ENCODE measurements around the gene FAM50B. TPM values are rescaled to one million over a fixed set of nuclear protein-coding genes. Genes with fewer than 3 reads are reported as not detected.
"Not testable (repeated sequence)": the region's sequence is repeated elsewhere in the genome, so short reads cannot be mapped to it uniquely, and the experiment has no call there.

The FAM50B gene
- total RNA-seq, 1 donor from 2014 or later: 7.5 TPM

DNA sequence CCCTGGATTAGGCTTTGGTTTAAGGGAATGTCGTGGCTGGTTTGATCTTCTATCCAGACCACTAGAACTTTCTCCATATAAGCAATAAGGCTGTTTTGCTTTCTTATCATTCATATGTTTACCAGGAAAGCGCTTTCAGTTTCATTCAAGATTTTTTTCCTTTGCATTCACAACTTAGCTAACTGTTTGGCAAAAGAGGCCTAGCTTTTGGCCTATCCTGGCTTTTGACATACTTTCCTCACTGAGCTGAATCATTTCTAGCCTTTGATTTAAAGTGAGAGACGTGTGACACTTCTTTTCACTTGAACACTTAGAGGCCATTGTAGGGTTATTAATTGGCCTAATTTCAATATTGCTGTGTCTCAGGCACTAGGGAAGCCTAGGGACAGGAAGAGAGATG lies 1.7 kb upstream of the FAM50B start:
- peak; percentile 20 to 31 for DNase-seq (ENCODE audit: low read depth in 2 of 2)

DNA sequence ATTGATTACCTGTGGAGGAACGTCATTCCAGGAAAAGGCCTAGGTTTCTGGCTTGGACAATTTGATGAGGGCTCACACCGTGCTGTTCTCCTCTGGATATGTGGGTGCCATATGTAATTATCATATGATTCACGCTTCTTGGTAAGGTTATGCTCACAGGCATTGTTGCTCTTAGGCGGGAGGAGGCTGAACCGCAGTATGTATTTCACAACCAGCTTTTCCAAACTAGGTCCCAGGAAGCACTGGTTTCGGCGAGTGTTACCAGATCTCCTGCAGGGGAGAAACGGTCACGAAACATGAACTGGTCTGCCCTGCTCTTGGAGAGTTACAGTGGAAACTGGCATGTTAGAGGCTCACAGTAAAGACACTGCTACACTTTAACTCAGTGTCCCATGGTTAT lies 793 bp upstream of the FAM50B start:
- no peak for DNase-seq (ENCODE audit: low read depth in 2 of 2)

DNA sequence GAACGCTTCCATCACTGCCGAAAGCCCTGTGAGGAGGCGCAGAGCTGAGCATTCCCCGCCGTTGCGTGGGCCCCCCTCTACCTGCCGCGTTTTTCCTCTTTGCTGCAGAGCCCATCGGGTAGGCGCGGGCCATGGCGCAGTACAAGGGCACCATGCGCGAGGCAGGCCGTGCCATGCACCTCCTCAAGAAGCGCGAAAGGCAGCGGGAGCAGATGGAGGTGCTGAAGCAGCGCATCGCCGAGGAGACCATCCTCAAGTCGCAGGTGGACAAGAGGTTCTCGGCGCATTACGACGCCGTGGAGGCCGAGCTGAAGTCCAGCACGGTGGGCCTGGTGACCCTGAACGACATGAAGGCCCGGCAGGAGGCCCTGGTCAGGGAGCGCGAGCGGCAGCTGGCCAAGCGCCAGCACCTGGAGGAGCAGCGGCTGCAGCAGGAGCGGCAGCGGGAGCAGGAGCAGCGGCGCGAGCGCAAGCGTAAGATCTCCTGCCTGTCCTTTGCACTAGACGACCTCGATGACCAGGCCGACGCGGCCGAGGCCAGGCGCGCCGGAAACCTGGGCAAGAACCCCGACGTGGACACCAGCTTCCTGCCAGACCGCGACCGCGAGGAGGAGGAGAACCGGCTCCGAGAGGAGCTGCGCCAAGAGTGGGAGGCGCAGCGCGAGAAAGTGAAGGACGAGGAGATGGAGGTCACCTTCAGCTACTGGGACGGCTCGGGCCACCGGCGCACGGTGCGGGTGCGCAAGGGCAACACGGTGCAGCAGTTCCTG lies 693 bp downstream of the FAM50B start:
- DNase-seq (ENCODE audit: low read depth in 2 of 2): peak; percentile 14 to 28

DNA sequence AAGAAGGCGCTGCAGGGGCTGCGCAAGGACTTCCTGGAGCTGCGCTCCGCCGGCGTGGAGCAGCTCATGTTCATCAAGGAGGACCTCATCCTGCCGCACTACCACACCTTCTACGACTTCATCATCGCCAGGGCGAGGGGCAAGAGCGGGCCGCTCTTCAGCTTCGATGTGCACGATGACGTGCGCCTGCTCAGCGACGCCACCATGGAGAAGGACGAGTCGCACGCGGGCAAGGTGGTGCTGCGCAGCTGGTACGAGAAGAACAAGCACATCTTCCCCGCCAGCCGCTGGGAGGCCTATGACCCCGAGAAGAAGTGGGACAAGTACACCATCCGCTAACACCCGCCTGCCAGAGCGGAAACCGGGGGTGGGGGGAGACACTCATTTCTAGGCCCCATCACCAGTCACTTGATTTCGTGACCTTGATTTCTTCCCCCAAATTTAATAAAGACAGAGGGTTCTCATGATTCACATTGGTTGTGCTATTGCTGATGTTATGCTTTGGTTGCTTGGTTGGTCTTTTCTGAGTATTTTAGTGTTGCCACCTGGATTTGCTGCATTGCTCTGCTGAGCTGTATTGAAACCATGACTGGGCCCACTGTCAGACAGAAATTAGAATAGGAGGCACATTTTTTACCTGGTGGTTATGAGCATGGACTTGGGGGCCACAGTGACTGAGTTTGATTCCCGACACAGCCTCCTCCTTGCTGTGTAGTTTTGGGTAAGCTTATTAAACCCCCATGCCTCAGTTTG lies 1.5 kb downstream of the FAM50B start:
- no peak for DNase-seq (ENCODE audit: low read depth in 2 of 2)

DNA sequence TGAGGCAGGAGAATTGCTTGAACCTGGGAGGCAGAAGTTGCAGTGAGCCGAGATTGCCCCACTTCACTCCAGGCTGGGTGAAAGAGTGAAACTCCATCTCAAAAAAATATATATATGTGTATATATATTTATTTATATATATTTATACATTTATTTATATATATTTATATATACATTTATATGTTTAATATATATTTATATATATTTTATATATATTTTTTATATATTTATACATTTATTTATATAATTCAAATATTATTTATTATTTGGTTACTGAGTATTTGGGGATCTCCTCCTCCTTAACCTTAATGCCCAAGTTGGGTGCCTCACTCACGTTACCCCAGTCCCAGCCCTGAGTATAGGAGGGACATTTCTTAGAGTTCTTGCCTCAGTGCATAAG lies 2.7 kb downstream of the FAM50B start:
- DNase-seq (ENCODE audit: low read depth in 2 of 2): no peak

DNA sequence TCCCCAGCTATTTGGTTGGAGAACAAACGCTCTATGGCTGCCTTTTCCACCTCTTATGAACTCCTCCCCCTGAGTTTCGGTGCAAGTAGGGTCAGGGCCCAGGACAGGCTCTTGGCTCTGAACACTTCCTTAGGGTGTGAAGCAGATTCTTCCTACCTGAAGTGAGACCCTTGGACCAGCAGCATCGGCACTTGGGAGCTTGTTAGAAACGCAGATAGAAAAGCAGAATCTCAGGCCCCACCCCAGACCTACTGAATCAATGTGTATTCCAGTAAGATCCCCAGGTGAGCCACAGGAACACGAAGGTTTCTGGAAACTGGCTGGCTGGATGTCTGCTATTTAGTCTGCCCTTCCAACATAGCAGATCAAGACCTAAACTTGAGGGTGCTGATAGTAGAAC lies 3.2 kb downstream of the FAM50B start:
- no peak for DNase-seq (ENCODE audit: low read depth in 2 of 2)

DNA sequence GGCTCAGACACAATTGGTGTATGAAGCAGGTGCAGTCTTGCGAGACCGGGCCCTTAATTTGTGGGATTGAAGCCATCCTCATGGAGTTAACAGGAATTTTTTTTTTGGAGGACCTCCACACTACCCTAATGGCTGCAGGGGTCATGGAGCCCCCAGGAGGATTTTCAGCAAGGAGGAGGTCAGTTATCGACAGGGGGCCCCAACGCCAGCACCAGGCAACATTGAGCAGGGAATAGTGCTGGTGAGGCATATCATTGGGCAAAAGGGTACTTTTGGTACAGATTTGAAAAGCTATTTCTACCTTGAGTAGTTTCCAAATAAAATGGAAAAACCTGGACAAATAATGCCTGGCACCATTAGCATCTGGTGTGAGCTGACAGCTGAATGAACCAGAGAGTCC lies 6.7 kb downstream of the FAM50B start:
- DNase-seq (ENCODE audit: low read depth in 2 of 2): no peak

DNA sequence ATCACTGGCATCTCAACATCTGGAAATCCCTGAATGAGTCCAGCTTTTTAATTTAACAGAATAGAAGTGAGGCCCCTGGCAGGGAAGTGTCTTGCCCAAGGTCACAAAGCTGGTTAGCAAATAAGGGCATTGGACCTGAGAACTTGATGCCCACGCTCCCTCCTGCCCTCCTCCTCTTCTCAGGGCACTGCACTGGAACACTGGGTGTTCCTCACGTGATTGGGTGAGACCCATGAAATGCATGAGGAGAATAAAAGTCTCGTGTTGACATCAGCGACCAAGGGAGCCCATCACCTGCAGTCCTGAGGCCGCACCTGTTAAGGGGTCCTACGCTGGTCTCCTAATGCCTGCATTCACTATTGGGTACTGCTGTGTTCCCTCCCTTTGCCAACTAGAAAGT lies 7.4 kb downstream of the FAM50B start:
- DNase-seq (ENCODE audit: low read depth in 2 of 2): no peak

DNA sequence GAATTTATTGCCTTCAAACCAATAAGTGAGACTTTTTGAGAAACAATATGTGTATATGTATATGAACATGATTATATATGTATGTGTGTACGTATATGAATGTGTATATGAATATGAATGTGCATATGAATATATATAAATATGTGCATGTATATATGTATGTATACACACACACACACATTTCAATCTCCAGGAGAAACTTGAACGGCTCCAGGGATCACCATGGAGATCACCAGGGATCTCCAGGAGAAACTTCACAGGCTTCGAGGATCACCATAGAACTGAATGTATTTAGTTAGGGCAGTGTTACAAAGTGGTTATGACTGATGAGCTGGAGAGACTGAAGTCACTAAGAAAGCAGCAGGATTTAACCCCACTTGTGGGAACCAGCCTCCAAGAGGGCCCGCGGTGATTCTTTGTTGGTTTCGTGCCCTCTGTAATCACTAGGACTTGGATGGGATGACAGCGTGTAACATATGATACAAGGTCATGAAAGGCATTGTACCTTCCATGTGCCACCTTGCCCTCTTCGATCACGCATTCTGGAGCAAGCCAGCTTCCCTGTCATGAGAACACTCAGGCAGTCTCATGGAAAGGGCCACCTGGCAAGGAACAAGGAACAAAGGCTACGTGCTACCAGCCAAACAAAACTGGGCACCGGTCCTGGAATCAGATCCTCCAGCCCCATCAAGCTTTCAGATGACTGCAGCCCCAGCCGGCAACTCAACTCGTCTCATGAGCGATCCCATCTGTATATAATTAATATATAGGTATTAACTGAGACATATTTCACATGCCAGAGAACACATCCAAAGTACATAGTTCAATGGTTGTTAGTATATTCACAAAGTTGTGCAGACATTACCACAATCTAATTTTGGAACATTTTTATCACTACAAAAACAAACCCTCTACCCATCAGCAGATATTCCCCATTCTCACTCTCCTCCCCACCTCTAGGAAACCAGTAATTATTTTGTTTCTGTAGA lies 8.6 kb downstream of the FAM50B start:
- DNase-seq (ENCODE audit: low read depth in 2 of 2): no peak

DNA sequence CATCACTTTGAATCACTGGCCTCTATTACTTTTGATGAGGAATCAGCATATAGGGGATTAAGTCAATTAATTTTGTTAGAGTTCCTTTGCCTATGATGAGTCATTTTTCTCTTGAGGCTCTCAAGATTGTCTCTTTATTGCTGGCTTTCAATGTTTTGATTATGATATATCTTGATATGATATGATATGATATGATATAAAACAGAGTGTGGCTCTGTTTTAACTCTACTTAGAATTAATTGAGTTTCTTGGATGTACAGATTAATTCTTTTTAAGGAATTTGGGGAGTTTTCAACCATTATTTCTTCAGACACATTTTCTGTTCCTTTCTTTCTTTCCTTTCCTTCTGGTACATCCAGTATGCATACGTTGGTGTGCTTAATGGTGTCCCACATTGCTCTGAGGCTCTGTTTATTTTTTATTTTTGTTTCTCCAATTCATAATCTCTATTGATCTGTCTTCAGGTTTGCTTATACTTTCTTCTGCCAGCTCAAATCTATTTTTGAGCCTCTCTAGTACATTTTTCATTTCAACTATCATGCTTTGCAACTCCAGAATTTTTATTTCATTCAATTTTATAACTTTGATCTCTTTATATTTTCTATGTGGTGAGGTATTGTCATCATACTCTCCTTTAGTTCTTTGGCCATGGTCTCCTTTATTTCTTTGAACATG lies 10.8 kb downstream of the FAM50B start:
- no peak for DNase-seq (ENCODE audit: low read depth in 2 of 2)

DNA sequence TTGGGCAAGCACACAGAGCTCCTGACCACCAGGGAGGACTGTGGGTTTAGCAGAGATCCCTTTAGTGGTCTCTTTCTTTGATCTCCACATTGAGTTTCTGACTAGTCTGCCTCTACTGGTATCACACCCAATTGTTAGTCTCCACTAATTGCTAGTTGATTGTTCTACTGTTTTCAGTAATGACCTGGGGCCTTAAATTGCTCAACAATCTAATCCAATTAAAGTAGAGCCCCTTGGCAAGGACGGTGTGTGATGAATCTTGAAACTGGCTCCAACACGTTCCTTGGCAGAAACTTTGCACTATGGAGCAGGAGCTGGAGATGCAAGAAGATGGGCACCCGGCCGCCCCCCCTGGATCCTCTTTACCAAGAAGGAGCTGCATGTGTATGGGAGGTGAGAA lies 12.3 kb downstream of the FAM50B start:
- DNase-seq (ENCODE audit: low read depth in 2 of 2): no peak

DNA sequence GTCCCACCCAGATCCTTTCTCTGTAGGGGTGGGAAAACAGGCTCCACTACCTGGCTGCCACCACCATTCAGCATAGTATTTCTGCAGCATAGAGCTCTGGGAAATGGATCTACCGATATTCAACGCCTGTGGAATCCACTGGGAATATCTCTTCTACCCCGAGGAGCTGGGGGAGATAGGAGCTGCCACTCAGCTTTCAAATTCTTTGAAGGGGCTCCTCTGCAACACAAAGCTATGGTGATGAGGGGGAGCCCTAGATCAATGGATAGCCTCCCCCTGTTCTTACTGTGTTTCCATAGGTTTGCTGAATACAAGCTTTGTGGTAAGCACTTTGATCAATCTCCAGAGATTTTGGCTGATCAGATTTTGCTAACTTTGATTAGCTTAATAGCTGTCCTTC lies 12.9 kb downstream of the FAM50B start:
- DNase-seq (ENCODE audit: low read depth in 2 of 2): no peak

DNA sequence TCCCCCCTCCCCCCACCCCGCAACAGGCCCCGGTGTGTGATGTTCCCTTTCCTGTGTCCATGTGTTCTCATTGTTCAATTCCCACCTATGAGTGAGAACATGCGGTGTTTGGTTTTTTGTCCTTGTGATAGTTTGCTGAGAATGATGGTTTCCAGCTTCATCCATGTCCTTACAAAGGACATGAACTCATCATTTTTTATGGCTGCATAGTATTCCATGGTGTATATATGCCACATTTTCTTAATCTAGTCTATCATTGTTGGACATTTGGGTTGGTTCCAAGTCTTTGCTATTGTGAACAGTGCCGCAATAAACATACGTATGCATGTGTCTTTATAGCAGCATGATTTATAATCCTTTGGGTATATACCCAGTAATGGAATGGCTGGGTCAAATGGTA lies 14.1 kb downstream of the FAM50B start:
- not testable (repeated sequence) for DNase-seq (ENCODE audit: low read depth in 2 of 2)

DNA sequence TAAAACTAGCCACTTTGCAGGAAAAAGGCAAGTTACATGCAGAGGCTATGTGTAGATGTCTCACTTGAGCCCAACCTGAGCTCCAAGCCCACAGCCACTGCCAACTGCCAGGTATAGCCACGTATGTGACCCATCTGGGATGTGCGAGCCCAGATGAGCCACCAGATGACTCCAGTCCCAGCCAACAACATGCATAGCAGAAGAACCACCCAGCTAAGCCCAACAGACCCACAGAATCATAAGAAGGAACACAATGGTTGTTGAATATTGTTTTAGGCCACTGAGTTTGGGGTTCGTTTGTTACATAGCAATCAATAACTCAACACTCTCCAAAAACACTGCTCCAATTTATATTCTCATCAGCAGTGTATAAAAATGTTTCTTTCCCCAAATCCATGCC lies 16.3 kb downstream of the FAM50B start:
- DNase-seq (ENCODE audit: low read depth in 2 of 2): no peak

DNA sequence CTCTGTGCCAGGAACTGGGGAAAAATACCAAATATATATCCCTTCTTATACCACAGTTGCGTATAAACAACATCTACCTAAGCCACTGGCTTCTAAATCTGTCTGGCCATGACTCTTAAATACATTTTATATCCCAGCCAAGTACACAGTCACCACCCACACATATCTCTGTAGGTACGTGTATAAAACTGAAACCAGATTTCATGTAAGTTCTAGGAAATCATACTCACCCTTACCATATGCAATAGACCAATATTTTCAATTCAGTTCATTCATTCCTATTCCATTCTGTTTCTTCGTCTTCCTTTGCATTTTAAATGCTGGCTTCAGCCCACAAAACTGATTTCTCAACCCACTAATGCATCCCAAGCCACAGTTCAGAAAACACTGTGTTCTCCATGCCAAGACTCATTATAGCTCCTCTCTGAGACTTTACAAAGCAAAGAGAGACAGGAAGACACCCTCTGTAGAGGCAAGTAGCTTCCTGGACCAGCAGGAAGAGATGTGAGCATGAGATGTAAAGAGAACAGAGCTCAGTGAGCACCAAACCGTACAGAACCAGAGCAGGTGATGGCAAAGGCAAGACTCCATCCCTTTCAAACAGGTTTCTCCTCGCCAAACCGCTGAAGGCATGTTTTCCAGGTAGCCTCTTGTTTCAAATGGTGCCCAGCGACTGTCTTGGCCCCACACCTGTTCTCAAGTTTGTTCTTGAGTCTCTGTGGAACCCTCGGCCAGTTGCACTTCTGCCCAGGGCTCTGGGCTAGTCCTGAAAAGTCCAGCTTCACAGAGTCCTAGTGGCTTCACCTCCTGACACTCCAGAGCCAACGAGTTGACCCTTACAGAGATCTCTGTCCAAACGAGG lies 18.7 kb downstream of the FAM50B start:
- DNase-seq (ENCODE audit: low read depth in 2 of 2): peak in 1 of 2 donors; percentile 38

DNA sequence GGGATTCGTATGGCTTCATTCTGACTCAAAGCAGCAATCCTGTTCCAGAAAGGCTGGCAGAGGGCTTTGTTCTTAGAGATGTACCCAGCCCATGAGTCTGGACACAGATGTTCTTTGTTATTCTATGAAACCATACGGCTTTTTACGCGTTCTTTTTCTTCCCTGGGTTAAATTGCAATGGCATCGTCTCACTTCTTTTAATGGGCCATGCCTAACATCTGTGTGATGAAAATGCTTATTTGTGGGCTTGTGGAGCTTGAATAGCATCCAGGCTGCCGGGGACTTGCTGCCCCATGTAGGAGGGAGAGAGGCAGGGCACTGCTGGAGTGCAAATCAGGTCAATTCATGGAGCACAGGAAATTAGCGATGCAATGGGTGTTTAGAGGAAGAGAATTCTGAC lies 19.4 kb downstream of the FAM50B start:
- no peak for DNase-seq (ENCODE audit: low read depth in 2 of 2)

DNA sequence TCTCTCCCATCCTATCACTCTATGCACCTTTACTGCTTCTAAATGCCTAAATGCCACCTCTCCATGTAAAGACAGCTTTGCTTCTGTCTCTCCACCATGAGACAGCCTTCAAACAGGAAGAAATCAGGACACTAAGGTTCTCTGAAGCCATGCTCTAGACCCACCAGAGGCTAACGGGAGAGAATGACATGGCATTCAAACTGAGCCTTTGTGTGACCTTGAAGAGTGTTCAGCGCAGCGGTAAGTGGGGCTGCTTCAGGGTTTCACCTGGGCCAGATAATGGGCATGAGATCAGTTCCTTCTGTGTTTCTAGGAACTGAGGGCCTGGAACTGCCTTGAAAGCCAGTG lies 20.1 kb downstream of the FAM50B start:
- DNase-seq (ENCODE audit: low read depth in 2 of 2): no peak

DNA sequence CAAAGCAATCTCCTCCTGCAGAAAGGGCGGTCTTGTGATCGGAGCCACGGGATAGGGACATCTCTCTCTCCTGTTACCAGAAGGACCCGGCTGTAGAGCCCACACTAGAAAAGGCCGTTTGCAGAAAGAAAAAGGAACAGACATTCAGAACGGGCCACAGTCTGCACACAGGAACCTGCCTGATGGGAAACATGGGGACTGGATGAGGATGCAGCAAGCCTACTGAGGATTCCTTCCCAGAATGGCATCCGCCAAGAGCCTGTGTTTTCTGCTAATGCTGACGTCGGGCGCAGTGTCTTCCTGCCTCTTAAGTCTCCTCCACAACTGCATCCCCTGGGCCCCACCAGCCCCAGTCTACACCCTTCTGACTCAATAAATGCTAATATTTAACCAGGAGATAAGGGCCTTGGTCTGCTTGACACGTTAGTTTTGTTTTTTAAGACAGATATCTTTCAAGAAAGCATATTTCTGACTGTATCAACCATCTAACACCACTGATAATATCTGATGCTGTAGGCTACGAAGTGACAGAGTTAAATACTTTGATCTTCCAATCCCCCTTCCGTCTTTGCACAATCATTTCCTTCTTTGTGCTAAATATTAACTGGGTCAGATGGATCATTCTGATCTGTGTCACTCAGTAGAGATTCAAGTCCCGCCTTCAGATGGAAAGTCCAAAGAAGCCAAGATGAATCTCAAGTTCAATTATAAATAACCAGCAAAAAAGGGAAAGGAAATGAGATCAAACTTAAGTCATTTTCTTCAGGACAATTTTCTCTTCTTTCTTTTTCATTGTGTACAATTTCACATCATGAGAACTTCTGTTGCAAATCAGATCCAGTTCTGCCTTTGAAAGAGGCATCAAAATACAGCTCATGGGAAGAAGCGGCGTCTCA lies 20.7 kb downstream of the FAM50B start:
- DNase-seq (ENCODE audit: low read depth in 2 of 2): no peak

DNA sequence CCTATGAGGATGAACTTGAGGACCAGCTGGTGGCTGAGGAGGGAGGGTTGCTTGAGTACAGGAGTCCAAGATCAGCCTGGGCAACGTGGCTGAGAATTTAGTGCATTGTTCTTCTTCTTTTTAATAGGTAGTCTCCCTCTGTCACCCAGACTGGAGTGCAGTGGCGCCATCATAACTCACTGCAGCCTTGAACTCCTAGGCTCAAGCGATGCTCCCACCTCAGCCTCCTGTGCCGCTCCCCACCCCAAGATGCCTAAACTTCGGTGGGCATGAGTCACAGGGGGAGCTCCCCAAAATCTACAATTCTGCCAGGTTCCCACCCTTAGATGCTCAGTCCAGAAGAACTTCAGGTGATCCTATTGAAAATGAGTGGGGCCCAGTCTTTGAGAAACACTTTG lies 21.4 kb downstream of the FAM50B start:
- DNase-seq (ENCODE audit: low read depth in 2 of 2): no peak

DNA sequence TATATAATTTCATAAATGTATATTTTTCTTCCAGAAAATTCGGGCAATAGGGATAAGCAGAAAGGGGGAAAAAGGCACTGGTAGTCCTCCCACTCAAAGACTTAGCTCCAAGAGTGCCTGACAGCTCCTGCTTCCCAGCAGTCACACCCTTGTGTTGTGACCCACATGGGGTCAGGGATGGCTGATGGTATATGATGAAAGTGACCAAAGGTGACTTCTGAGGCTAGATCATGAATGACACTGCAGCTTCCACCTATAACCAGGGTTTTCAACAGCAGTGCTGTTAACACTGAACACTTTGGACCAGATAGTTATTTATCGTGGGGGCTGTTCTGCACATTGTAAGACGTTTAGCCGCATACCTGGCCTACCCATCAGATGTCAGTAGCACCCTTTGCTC lies 22.3 kb downstream of the FAM50B start:
- no peak for DNase-seq (ENCODE audit: low read depth in 2 of 2)

Measured in lung microvascular endothelial cell (primary cell).